Spleen (tissue), 11 donors: ENCODE measurements around the gene HNRNPA2B1. TPM values are rescaled to one million over a fixed set of nuclear protein-coding genes. Genes with fewer than 3 reads are reported as not detected.
A peak's percentile ranks its signal among the peaks of the same experiment; 100 is the strongest.

Experiments
- DNase-seq: peaks from one replicate; pipeline ENCODE4 v3.0.0-alpha.2; 2020
- H3K27ac ChIP-seq, 8 donors: fragments of 200-600 bp; sonication (generic) in 7 of 8; 1 replicate in 4 of 8; 2 replicates in 4 of 8; pipeline versions ENCODE4 v1.5.0 to v1.8.0; 2016 to 2021; ENCODE audit warnings: inconsistent platforms in 4 of 8, mild to moderate bottlenecking in 4 of 8, moderate library complexity in 1 of 8
- H3K27me3 ChIP-seq, 7 donors: fragments of 200-600 bp; sonication (generic) in 6 of 7; replicated peaks in 1 of 7; 1 replicate in 4 of 7; 2 replicates in 3 of 7; pipeline versions ENCODE4 v1.5.0 to v1.8.0; 2016 to 2021; ENCODE audit warnings: inconsistent platforms in 3 of 7, mild to moderate bottlenecking in 1 of 7
- H3K36me3 ChIP-seq, 6 donors: fragments of 200-600 bp; sonication (generic) in 5 of 6; 1 replicate in 4 of 6; 2 replicates in 2 of 6; pipeline versions ENCODE4 v1.5.0 to v1.8.0; 2016 to 2021; ENCODE audit warnings: inconsistent platforms in 2 of 6
- H3K4me1 ChIP-seq, 6 donors: fragments of 200-600 bp; sonication (generic) in 5 of 6; 1 replicate in 3 of 6; 2 replicates in 3 of 6; pipeline versions ENCODE4 v1.5.0 to v1.8.0; 2016 to 2021; ENCODE audit warnings: inconsistent platforms in 3 of 6
- H3K4me3 ChIP-seq, 8 donors: fragments of 200-600 bp; sonication (generic) in 7 of 8; 1 replicate in 4 of 8; 2 replicates in 4 of 8; pipeline versions ENCODE4 v1.5.0 to v1.8.0; 2016 to 2021; ENCODE audit warnings: inconsistent platforms in 4 of 8, mild to moderate bottlenecking in 4 of 8, moderate library complexity in 2 of 8
- H3K9me3 ChIP-seq, 8 donors: fragments of 200-600 bp; sonication (generic) in 7 of 8; 1 replicate in 4 of 8; 2 replicates in 4 of 8; pipeline versions ENCODE4 v1.5.0 to v1.8.0; 2016 to 2021; ENCODE audit warnings: inconsistent platforms in 4 of 8
- POLR2A ChIP-seq, 3 donors: fragments of 450-650 bp; IDR thresholded peaks; one replicate each; pipeline ENCODE4 v1.5.1; 2017; ENCODE audit warnings: antibody characterized with exemption in 3 of 3, mild to moderate bottlenecking in 1 of 3
- POLR2AphosphoS5 ChIP-seq, 3 donors: sonication (generic); formaldehyde crosslinking; IDR thresholded peaks; one replicate each; pipeline ENCODE4 v1.5.1; 2017; ENCODE audit warnings: antibody characterized with exemption in 3 of 3
- WGBS, 5 donors: extraction: QIAGEN DNeasy Blood & Tissue Kit in 3 of 5; methylation state at CpG; one replicate each; pipeline versions ENCODE4 v1.1.5 to v1.1.7; 2013 to 2018; 5-methylcytosine and 5-hydroxymethylcytosine counted together
- intact Hi-C: fragments of 100-400 bp; cut with DNase I; formaldehyde crosslinking; loops from one replicate; pipeline ENCODE4 v1.15.0; 2023; ENCODE audit warnings: low total_unique reads
- polyA plus RNA-seq, 3 donors: library from polyadenylated mRNA; stranded (reverse); fragments of 200-250 nt; gene quantifications; one replicate each; pipeline ENCODE4 v1.2.1, GENCODE V29; 2013
- total RNA-seq, 7 donors: library from RNA; depleted of rRNA in 3 of 7; stranded (reverse); fragments of >200 nt in 3 of 7; fragmentation: NEBNext Ultra II Directional in 4 of 7; extraction: Animal tissue kit (Norgen Biotek cat#: 25700) in 4 of 7; gene quantifications; one replicate each; pipeline versions ENCODE4 v1.1.0 to v1.2.1, GENCODE V29; 2016 to 2021
- TF ChIP-seq, protein P1 (sequence below), 11 experiments: fragments of 200-600 bp in 7 of 11; fragments of 450-650 bp in 4 of 11; sonication (generic) in 4 of 11; IDR thresholded peaks in 8 of 11; conservative IDR thresholded peaks in 3 of 11; 1 replicate in 7 of 11; 2 replicates in 4 of 11; pipeline versions ENCODE4 v1.4.0 to v1.8.0; 2016 to 2021; ENCODE audit warnings: antibody characterized with exemption in 11 of 11, inconsistent platforms in 4 of 11, mild to moderate bottlenecking in 1 of 11
- donor health status: healthy with polysubstance abuse.
- donor health status: DM: no; HTN: no; CAD: no; lungs with moderate emphysema.
- donor health status: DM: no; HTN: no; CAD: no.
- donor health status: Bipolar disorder and iron deficiency.
- donor health status: healthy.
- donor health status: DM: no; HTN: no; CAD: no.
- donor health status: DM: yes; HTN: yes; CAD: no.

HNRNPA2B1 gene
- total and polyA plus RNA-seq, 10 donors, result 267 to 690 (median 458) TPM

DNA sequence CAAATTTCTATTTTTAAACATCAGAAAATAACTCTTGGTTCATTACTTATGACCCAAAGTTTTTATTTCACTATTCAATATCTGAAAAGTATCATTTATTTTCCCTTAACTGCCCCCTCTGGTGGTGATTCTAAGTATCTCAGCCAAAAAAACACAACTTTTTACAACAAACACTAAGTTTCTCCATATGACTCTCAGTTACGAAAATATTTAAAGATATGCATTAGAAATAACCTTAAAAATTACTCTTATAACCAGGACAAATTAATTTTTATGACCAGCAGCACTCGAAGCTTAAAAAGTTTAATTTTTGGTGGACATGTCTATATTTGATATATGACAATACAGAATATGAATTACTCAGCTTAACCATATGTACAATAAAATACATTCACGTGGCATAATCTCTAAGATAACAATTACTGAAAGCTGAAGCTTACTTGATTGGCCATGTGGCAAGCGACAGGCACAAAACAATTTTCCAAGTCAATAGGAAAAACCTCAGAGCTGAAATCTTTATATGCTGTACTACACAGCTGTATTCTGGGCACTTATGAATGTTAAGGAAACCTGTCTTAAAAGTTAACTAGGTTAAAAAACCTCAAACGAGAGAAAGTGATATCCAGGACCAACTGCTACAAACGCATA is 2.3 kb downstream of the HNRNPA2B1 start:
- Histone ChIP-seq H3K36me3 (peaks cover 0 to 57% (median 42%) of the 10 kb centered on the region in 6 donors), H3K27me3 (no peaks in the 10 kb centered on the region), H3K4me1 (peaks cover 45 to 69% (median 56%) of the 10 kb centered on the region in 6 donors), H3K4me3 (peak overlapping the region; percentile 51 to 93 (median 89)), H3K27ac (peak overlapping the region; percentile 99 to 100 (median 100)), H3K9me3 (no peaks in the 10 kb centered on the region)
- intact Hi-C loops, result loop anchor here (5.0 to 10.0 kb wide), 3 partner anchors 89 to 164 kb away; no protein-coding TSS in a partner anchor
- TF ChIP-seq, protein P1, sequence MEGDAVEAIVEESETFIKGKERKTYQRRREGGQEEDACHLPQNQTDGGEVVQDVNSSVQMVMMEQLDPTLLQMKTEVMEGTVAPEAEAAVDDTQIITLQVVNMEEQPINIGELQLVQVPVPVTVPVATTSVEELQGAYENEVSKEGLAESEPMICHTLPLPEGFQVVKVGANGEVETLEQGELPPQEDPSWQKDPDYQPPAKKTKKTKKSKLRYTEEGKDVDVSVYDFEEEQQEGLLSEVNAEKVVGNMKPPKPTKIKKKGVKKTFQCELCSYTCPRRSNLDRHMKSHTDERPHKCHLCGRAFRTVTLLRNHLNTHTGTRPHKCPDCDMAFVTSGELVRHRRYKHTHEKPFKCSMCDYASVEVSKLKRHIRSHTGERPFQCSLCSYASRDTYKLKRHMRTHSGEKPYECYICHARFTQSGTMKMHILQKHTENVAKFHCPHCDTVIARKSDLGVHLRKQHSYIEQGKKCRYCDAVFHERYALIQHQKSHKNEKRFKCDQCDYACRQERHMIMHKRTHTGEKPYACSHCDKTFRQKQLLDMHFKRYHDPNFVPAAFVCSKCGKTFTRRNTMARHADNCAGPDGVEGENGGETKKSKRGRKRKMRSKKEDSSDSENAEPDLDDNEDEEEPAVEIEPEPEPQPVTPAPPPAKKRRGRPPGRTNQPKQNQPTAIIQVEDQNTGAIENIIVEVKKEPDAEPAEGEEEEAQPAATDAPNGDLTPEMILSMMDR (IDR thresholded peaks at IDR 0.05 in 8 of 11, conservative IDR thresholded peaks at IDR 0.05 in 3 of 11), result peak; percentile 29 to 82 (median 71)
- TF ChIP-seq POLR2AphosphoS5 (IDR thresholded peaks at IDR 0.05), result no peak
- 0% methylated on average over 6 of the region's 6 CpGs for WGBS, 5 donors
- DNase-seq, result no peak

DNA sequence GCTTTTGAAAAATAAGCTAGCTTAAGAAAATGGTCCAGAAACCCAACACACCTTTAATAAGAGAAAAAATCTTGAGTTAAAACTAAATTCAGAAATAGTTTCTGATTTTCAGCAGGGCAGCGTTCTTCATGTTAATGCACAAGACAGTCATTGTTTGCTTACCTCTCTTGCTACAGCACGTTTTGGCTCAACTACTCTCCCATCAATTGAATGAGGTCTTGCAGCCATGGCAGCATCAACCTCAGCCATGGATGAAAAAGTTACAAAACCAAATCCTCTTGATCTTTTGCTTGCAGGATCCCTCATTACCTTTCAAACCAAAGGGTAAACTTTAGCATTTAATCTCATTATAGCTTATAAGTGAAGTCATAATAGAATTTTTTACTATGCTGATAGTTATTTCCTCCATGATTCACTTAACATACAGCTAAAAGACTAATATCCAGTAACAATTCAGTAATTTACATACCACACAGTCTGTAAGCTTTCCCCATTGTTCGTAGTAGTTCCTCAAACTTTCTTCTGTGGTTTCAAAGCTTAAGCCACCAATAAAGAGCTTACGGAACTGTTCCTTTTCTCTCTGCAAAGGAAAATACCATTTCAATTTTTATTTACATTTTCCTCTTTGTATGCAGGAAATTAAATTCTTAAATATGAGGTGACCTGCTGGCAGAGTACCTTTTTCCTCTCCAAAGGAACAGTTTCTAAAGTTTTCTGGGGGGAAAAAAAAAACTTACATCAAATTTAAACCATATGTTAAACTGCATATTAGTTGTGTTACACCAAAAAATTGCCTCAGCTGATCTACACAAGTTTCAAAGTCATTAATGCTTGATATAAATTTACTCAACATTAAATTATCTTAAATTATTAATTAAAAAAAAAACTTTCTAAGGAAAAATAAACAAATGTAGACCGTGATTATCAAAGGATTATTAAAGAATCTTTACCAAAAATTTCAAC is 3.1 kb downstream of the HNRNPA2B1 start:
- Histone ChIP-seq H3K9me3 (no peaks in the 10 kb centered on the region), H3K36me3 (peaks cover 0 to 65% (median 50%) of the 10 kb centered on the region in 6 donors), H3K27me3 (no peaks in the 10 kb centered on the region), H3K4me3 (peak overlapping the region; percentile 51 to 93 (median 89)), H3K27ac (peak overlapping the region in 7 of 8 donors; percentile 99 to 100 (median 100)), H3K4me1 (peaks cover 48 to 69% (median 57%) of the 10 kb centered on the region in 6 donors)
- intact Hi-C loops, result loop anchor here (5.0 to 10.0 kb wide), 3 partner anchors 90 to 165 kb away; no protein-coding TSS in a partner anchor
- TF ChIP-seq POLR2AphosphoS5 (IDR thresholded peaks at IDR 0.05), result peak in 1 of 3 donors; percentile 35
- TF ChIP-seq, protein P1 (IDR thresholded peaks at IDR 0.05 in 8 of 11, conservative IDR thresholded peaks at IDR 0.05 in 3 of 11), result no peak
- WGBS, 5 donors, result 7 to 12% (median 9%) methylated on average over 5 of the region's 5 CpGs
- DNase-seq, result no peak

DNA sequence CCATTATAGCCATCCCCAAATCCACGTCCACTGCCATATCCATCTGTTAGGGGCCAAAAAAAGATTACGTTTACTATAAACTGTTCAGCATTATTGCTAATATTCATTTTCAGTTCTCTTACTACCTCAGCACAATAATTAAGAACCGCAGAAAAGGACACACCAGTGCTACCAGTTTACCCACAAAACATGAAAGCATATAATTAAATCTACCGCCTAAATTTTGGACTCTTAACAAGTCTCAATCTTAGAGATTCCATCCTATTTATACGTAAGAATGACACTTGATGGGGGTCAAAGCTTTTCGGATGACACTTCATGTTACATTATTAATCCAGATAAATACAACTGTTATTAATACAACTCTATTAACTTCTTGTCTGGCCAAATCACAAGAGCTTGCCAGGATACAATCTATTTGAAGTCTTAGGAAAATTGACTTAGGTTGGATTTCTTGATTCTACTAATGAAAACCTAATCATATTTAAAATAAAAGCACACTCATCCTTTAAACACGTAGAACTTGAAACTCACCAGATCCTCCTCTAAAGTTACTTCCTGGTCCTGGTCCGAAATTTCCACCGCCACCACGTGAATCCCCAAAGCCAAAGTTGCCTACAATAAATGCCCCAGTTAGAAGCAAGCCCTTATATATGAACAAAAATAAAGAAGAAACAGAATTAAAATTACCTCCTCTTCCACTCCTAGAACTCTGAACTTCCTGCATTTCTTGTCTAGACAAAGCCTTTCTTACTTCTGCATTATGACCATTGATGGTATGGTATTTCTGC is 4.5 kb downstream of the HNRNPA2B1 start:
- 38 to 58% (median 51%) methylated on average over 10 of the region's 10 CpGs for WGBS, 5 donors
- Histone ChIP-seq H3K36me3 (peaks cover 2 to 79% (median 64%) of the 10 kb centered on the region in 6 donors), H3K27me3 (no peaks in the 10 kb centered on the region), H3K9me3 (no peaks in the 10 kb centered on the region), H3K27ac (peak overlapping the region in 6 of 8 donors; percentile 10 to 100 (median 100)), H3K4me1 (peaks cover 60 to 81% (median 71%) of the 10 kb centered on the region in 6 donors), H3K4me3 (peak overlapping the region in 6 of 8 donors; percentile 4 to 93 (median 90))
- intact Hi-C loops, result loop anchor here (5.0 to 10.0 kb wide), 3 partner anchors 91 to 166 kb away; no protein-coding TSS in a partner anchor
- no peak for DNase-seq
- TF ChIP-seq POLR2AphosphoS5 (IDR thresholded peaks at IDR 0.05), result peak in 1 of 3 donors; percentile 24
- TF ChIP-seq, protein P1 (IDR thresholded peaks at IDR 0.05 in 8 of 11, conservative IDR thresholded peaks at IDR 0.05 in 3 of 11), result no peak
- TF ChIP-seq POLR2A (IDR thresholded peaks at IDR 0.05), result peak in 1 of 3 donors; percentile 12
